Stimulated activated CD4-positive, alpha-beta T cell treated with anti-CD3 and anti-CD28 coated beads, Interleukin-12 subunit alpha, Interleukin-12 subunit beta, amount 100 ng/mL, for 24 hours (primary cell): ENCODE results near the gene ITGA11.

Source experiments
- DNase-seq, 2 experiments: peaks; one replicate each; pipeline ENCODE4 v3.0.0-alpha.2; 2020; ENCODE audit warnings: low read depth in 2 of 2

Gene ITGA11

GRCh38 chr15:68332266-68332665 lies 99.7 kb downstream of the ITGA11 start:
- no peak for DNase-seq

GRCh38 chr15:68330901-68331300 lies 101.1 kb downstream of the ITGA11 start:
- no peak for DNase-seq

GRCh38 chr15:68330416-68330815 lies 101.5 kb downstream of the ITGA11 start:
- no peak for DNase-seq

GRCh38 chr15:68328964-68329363 lies 103.0 kb downstream of the ITGA11 start:
- DNase-seq = no peak

GRCh38 chr15:68328443-68328842 lies 103.5 kb downstream of the ITGA11 start:
- DNase-seq = no peak

- no peak for DNase-seq
These were observed 105.1 kb downstream of the ITGA11 start for GRCh38 chr15:68326711-68327354.

GRCh38 chr15:68325726-68326125 lies 106.2 kb downstream of the ITGA11 start:
- no peak for DNase-seq

- no peak for DNase-seq
These were observed 109.2 kb downstream of the ITGA11 start for GRCh38 chr15:68322796-68323195.

- no peak for DNase-seq
These were observed 110.7 kb downstream of the ITGA11 start for GRCh38 chr15:68321229-68321628.

- DNase-seq = no peak
These were observed 112.0 kb downstream of the ITGA11 start for GRCh38 chr15:68319997-68320396.

- no peak for DNase-seq
These were observed 112.7 kb downstream of the ITGA11 start for GRCh38 chr15:68318931-68319909.

- DNase-seq = no peak
These were observed 113.7 kb downstream of the ITGA11 start for GRCh38 chr15:68318008-68318835.

GRCh38 chr15:68317281-68318007 lies 114.5 kb downstream of the ITGA11 start:
- no peak for DNase-seq

GRCh38 chr15:68316061-68316804 lies 115.7 kb downstream of the ITGA11 start:
- DNase-seq = no peak

- no peak for DNase-seq
These were observed 116.4 kb downstream of the ITGA11 start for GRCh38 chr15:68315495-68316031.

GRCh38 chr15:68315035-68315434 lies 116.9 kb downstream of the ITGA11 start:
- DNase-seq = no peak

- no peak for DNase-seq
These were observed 117.4 kb downstream of the ITGA11 start for GRCh38 chr15:68314563-68314962.

GRCh38 chr15:68313501-68314410 lies 118.2 kb downstream of the ITGA11 start:
- no peak for DNase-seq

GRCh38 chr15:68312701-68313204 lies 119.2 kb downstream of the ITGA11 start:
- no peak for DNase-seq
